K562 (cell line): ENCODE measurements around the gene POU2F3. TPM values are rescaled to one million over a fixed set of nuclear protein-coding genes. Genes with fewer than 3 reads are reported as not detected.

Experiments
- ATF1 ChIP-seq, 2 experiments: fragments of 450-650 bp in 1 of 2; IDR thresholded peaks; 2 replicates each; pipeline ENCODE4 v1.6.1; 2016; ENCODE audit warnings: missing compliant biosample characterization in 1 of 2, missing genetic modification characterization in 1 of 2
- BCL6 ChIP-seq: fragments of 250-450 bp; sonication (Bioruptor Pico); IDR thresholded peaks from 2 replicates; pipeline ENCODE4 v1.4.0; 2020
- CBFB ChIP-seq: sonication (generic); formaldehyde crosslinking; IDR thresholded peaks from 2 replicates; pipeline ENCODE4 v1.4.0; 2020; ENCODE audit warnings: mild to moderate bottlenecking, missing genetic modification reagents
- CBX3 ChIP-seq, 2 experiments: IDR thresholded peaks; 1 replicate in 1 of 2; 2 replicates in 1 of 2; pipeline ENCODE4 v1.6.1; 2012; ENCODE audit warnings: inconsistent platforms in 2 of 2, low read length in 2 of 2, borderline replicate concordance in 1 of 2, control low read depth in 1 of 2
- CTBP1 ChIP-seq: fragments of 450-650 bp; IDR thresholded peaks from 2 replicates; pipeline ENCODE4 v1.6.1; 2016; ENCODE audit warnings: borderline replicate concordance
- DPF2 ChIP-seq: fragments of 450-650 bp; IDR thresholded peaks from 2 replicates; pipeline ENCODE4 v1.6.1; 2016
- GATA2 ChIP-seq: sonication (generic); formaldehyde crosslinking; IDR thresholded peaks from 2 replicates; pipeline ENCODE4 v1.4.0; 2020; ENCODE audit warnings: mild to moderate bottlenecking, missing genetic modification reagents
- JUND ChIP-seq, 2 experiments: IDR thresholded peaks; 2 replicates in 1 of 2; 3 replicates in 1 of 2; pipeline ENCODE4 v1.6.1; 2011; ENCODE audit warnings: borderline replicate concordance in 2 of 2, low read depth in 2 of 2, low read length in 2 of 2, improper control_type of control experiment in 1 of 2, missing biosample characterization in 1 of 2, missing genetic modification characterization in 1 of 2, missing genetic modification reagents in 1 of 2
- MCM3 ChIP-seq: fragments of 450-650 bp; IDR thresholded peaks from 2 replicates; pipeline ENCODE4 v1.6.1; 2016
- NCOR1 ChIP-seq: fragments of 450-650 bp; IDR thresholded peaks from 2 replicates; pipeline ENCODE4 v1.6.1; 2016; ENCODE audit warnings: mild to moderate bottlenecking, moderate library complexity
- NFIC ChIP-seq: fragments of 450-650 bp; IDR thresholded peaks from 2 replicates; pipeline ENCODE4 v1.6.1; 2017; ENCODE audit warnings: mild to moderate bottlenecking, inconsistent platforms
- NFYB ChIP-seq: IDR thresholded peaks from 2 replicates; pipeline ENCODE4 v1.6.1; 2011; ENCODE audit warnings: mild to moderate bottlenecking, moderate library complexity; ENCODE audit not compliant: insufficient read length; ENCODE audit errors: extremely low read depth
- PHB2 ChIP-seq: fragments of 450-650 bp; IDR thresholded peaks from 2 replicates; pipeline ENCODE4 v1.6.1; 2017; ENCODE audit warnings: low read depth
- SMAD2 ChIP-seq: fragments of 150-350 bp; IDR thresholded peaks from 2 replicates; pipeline ENCODE4 v1.6.1; 2014; ENCODE audit warnings: low read depth, mild to moderate bottlenecking, low read length
- SMARCE1 ChIP-seq: fragments of 450-650 bp; IDR thresholded peaks from 2 replicates; pipeline ENCODE4 v1.7.1; 2016; ENCODE audit warnings: mild to moderate bottlenecking
- SMC3 ChIP-seq: conservative IDR thresholded peaks from 2 replicates; pipeline ENCODE4 v1.6.1; 2011; ENCODE audit warnings: low read depth, low read length, improper control_type of control experiment; ENCODE audit not compliant: insufficient read depth
- SPI1 ChIP-seq: IDR thresholded peaks from 2 replicates; pipeline ENCODE4 v1.6.1; 2011; ENCODE audit warnings: low read depth, low read length, control low read depth, borderline replicate concordance
- STAT5A ChIP-seq: IDR thresholded peaks from 2 replicates; pipeline ENCODE4 v1.6.1; 2012; ENCODE audit warnings: low read length, inconsistent platforms, borderline replicate concordance
- TBL1XR1 ChIP-seq, 2 experiments: IDR thresholded peaks; 2 replicates each; pipeline ENCODE4 v1.6.1; 2012; ENCODE audit warnings: improper control_type of control experiment in 2 of 2, low read length in 2 of 2, mild to moderate bottlenecking in 1 of 2
- ZBTB7A ChIP-seq: IDR thresholded peaks from 2 replicates; pipeline ENCODE4 v1.6.1; 2011; ENCODE audit warnings: low read depth, mild to moderate bottlenecking, low read length, moderate library complexity, borderline replicate concordance; ENCODE audit not compliant: control insufficient read depth
- ZNF184 ChIP-seq: sonication (generic); formaldehyde crosslinking; IDR thresholded peaks from 2 replicates; pipeline ENCODE4 v1.5.0; 2020; ENCODE audit warnings: missing genetic modification reagents
- polyA plus RNA-seq, 8 experiments: library from polyadenylated mRNA; depleted of rRNA in 4 of 8; stranded (reverse) in 5 of 8; unstranded in 3 of 8; fragments of >200 nt; fragmentation: Nextera tagmentation in 2 of 8; fragmentation: Illumina TruSeq in 1 of 8; extraction: Ambion mirVana in 2 of 8; extraction: Trizol in 1 of 8; gene quantifications; 2 replicates each; pipeline versions ENCODE4 v1.2.1 to v1.2.3, GENCODE V29; 2011 to 2014; ENCODE audit warnings: inconsistent platforms in 1 of 8, missing spikeins in 1 of 8
- total RNA-seq, 7 experiments: library from RNA; depleted of rRNA in 6 of 7; stranded (reverse); fragments of >200 nt in 6 of 7; fragmentation: Illumina TruSeq in 2 of 7; extraction: Trizol in 2 of 7; gene quantifications; 2 replicates each; pipeline versions ENCODE4 v1.2.1 to v1.2.3, GENCODE V29; 2011 to 2021; ENCODE audit warnings: low replicate concordance in 1 of 7
- TF ChIP-seq, protein P1 (sequence below), 2 experiments: IDR thresholded peaks; 2 replicates each; pipeline ENCODE4 v1.6.1; 2011; ENCODE audit warnings: borderline replicate concordance in 1 of 2, control low read depth in 1 of 2, low read depth in 1 of 2, low read length in 1 of 2, mild to moderate bottlenecking in 1 of 2, mixed read lengths in 1 of 2, moderate library complexity in 1 of 2; ENCODE audit not compliant: insufficient read depth in 1 of 2, insufficient read length in 1 of 2, poor library complexity in 1 of 2, severe bottlenecking in 1 of 2; ENCODE audit errors: extremely low read depth in 1 of 2
- TF ChIP-seq, protein P2 (sequence below): sonication (generic); formaldehyde crosslinking; IDR thresholded peaks from 2 replicates; pipeline ENCODE4 v1.8.0; 2022; ENCODE audit warnings: mild to moderate bottlenecking, missing genetic modification reagents
- TF ChIP-seq, protein P3 (sequence below): IDR thresholded peaks from 2 replicates; pipeline ENCODE4 v1.6.1; 2012; ENCODE audit warnings: low read depth, low read length, improper control_type of control experiment, borderline replicate concordance

POU2F3 gene
- total and polyA plus RNA-seq, 9 of the 15 experiments (the other 6 are each of a cell fraction or from before 2014, with no cell fraction given) = not detected

DNA sequence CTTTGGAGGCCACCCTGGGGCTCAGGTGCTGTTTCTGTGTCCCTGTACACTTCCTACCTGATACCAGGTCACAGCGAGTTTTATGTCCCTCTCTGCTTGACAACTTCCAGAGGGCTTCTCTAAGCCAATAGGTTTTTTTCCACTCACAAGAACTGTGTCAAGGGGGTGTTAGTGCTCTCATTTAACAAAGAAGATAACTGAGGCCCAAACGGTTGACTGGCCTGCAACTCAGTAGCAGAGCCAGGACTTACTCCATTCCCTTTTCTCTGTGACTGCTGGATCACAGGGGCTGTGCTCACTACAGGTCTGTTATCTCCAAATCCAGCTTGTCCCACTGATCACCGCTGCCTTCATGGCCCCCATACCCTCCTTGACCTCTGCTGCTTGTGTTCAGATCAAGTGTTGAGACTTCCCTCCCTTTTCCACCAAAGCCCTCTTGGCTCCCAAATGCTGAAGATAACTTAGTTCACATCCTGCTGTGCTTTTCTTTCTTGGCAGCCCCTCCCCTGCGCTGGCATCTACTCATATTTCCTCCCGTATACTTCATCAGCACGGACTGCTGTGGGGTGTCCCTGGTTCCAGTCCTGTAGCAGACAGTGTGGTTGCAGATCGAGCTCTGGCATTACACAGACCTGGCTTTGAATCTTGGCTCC is 41.3 kb downstream of the POU2F3 start (continued):
- TF ChIP-seq, protein P1, sequence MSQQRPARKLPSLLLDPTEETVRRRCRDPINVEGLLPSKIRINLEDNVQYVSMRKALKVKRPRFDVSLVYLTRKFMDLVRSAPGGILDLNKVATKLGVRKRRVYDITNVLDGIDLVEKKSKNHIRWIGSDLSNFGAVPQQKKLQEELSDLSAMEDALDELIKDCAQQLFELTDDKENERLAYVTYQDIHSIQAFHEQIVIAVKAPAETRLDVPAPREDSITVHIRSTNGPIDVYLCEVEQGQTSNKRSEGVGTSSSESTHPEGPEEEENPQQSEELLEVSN (IDR thresholded peaks at IDR 0.05; ENCODE audit: borderline replicate concordance in 1 of 2, extremely low read depth in 1 of 2, insufficient read depth in 1 of 2, insufficient read length in 1 of 2, low read depth in 1 of 2, low read length in 1 of 2, poor library complexity in 1 of 2, severe bottlenecking in 1 of 2) = peak; percentile 29 to 46
- no peak for TF ChIP-seq ATF1 (CRISPR knock-in tag; IDR thresholded peaks at IDR 0.05)
- TF ChIP-seq ATF1 (tag; IDR thresholded peaks at IDR 0.05) = no peak
- no peak for TF ChIP-seq SMC3
- no peak for TF ChIP-seq SMAD2
- TF ChIP-seq SMARCE1 = peak; percentile 72
- TF ChIP-seq, protein P2, sequence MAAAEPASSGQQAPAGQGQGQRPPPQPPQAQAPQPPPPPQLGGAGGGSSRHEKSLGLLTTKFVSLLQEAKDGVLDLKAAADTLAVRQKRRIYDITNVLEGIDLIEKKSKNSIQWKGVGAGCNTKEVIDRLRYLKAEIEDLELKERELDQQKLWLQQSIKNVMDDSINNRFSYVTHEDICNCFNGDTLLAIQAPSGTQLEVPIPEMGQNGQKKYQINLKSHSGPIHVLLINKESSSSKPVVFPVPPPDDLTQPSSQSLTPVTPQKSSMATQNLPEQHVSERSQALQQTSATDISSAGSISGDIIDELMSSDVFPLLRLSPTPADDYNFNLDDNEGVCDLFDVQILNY (CRISPR knock-in tag) = no peak
- peak in 1 of 2 experiments; percentile 65; a peak in 1 of 3 replicates for TF ChIP-seq CBX3 (IDR thresholded peaks at IDR 0.05; ENCODE audit: borderline replicate concordance in 1 of 2, low read length in 2 of 2)
- TF ChIP-seq ZBTB7A = peak; percentile 77; the same call in 1 of the 2 replicates
- TF ChIP-seq PHB2 = peak; percentile 45; the same call in 1 of the 2 replicates
- no peak for TF ChIP-seq NFYB
- TF ChIP-seq MCM3 = no peak
- peak; percentile 66 for TF ChIP-seq NFIC
- TF ChIP-seq CTBP1 = peak; percentile 68; the same call in 1 of the 2 replicates
- no peak for TF ChIP-seq ZNF184 (CRISPR knock-in tag)
- no peak for TF ChIP-seq CBFB (CRISPR knock-in tag)
- TF ChIP-seq TBL1XR1 (IDR thresholded peaks at IDR 0.05; ENCODE audit: low read length in 2 of 2) = no peak
- TF ChIP-seq DPF2 = peak; percentile 85
- no peak for TF ChIP-seq BCL6
- TF ChIP-seq, protein P3, sequence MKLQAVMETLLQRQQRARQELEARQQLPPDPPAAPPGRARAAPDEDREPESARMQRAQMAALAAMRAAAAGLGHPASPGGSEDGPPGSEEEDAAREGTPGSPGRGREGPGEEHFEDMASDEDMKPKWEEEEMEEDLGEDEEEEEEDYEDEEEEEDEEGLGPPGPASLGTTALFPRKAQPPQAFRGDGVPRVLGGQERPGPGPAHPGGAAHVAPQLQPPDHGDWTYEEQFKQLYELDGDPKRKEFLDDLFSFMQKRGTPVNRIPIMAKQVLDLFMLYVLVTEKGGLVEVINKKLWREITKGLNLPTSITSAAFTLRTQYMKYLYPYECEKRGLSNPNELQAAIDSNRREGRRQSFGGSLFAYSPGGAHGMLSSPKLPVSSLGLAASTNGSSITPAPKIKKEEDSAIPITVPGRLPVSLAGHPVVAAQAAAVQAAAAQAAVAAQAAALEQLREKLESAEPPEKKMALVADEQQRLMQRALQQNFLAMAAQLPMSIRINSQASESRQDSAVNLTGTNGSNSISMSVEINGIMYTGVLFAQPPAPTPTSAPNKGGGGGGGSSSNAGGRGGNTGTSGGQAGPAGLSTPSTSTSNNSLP = no peak
- 0 out of 2 replicates have a peak, but pooled peaks have one; percentile 17 for TF ChIP-seq SPI1
- TF ChIP-seq STAT5A = peak; percentile 53; the same call in 1 of the 2 replicates
- TF ChIP-seq JUND (IDR thresholded peaks at IDR 0.05; ENCODE audit: borderline replicate concordance, low read depth, low read length) = peak; percentile 18; the same call in 1 of the 2 replicates
- no peak for TF ChIP-seq JUND (tag; IDR thresholded peaks at IDR 0.05; ENCODE audit: borderline replicate concordance, low read depth, low read length)
- peak; percentile 89 for TF ChIP-seq GATA2 (CRISPR knock-in tag)
- TF ChIP-seq NCOR1 = peak; percentile 84
